PC-9 (cell line): Measurements from ENCODE around the gene EIF2AK2.

Experiments used
- CTCF ChIP-seq: fragments of 200-600 bp; sonication (generic); conservative IDR thresholded peaks from 2 replicates; pipeline ENCODE4 v1.6.1; 2017; ENCODE audit warnings: mixed run types, antibody characterized with exemption, mild to moderate bottlenecking, moderate library complexity
- EZH2 ChIP-seq: fragments of 200-600 bp; sonication (generic); IDR thresholded peaks from 2 replicates; pipeline ENCODE4 v1.8.0; 2017; ENCODE audit warnings: antibody characterized with exemption, low read depth

GRCh38 chr2:37070931-37071330, 85.8 kb downstream of the EIF2AK2 start:
- TF ChIP-seq EZH2 (no peak), CTCF (no peak)
